PC-3 (cell line): ENCODE results near the gene ELMOD1.

Source experiments
- CTCF ChIP-seq: fragments of 300-600 bp; sonication (generic); conservative IDR thresholded peaks from 2 replicates; pipeline ENCODE4 v1.5.1; 2017; ENCODE audit warnings: antibody characterized with exemption, low read depth, mild to moderate bottlenecking, low read length
- EZH2 ChIP-seq: fragments of 300-600 bp; sonication (generic); IDR thresholded peaks from one replicate; pipeline ENCODE4 v1.6.1; 2017; ENCODE audit warnings: antibody characterized with exemption, mild to moderate bottlenecking, low read length; ENCODE audit not compliant: unreplicated experiment
- EZH2phosphoT487 ChIP-seq: fragments of 300-600 bp; sonication (generic); IDR thresholded peaks from 2 replicates; pipeline ENCODE4 v1.6.1; 2018; ENCODE audit warnings: mild to moderate bottlenecking, antibody characterized with exemption, low read length, borderline replicate concordance

DNA sequence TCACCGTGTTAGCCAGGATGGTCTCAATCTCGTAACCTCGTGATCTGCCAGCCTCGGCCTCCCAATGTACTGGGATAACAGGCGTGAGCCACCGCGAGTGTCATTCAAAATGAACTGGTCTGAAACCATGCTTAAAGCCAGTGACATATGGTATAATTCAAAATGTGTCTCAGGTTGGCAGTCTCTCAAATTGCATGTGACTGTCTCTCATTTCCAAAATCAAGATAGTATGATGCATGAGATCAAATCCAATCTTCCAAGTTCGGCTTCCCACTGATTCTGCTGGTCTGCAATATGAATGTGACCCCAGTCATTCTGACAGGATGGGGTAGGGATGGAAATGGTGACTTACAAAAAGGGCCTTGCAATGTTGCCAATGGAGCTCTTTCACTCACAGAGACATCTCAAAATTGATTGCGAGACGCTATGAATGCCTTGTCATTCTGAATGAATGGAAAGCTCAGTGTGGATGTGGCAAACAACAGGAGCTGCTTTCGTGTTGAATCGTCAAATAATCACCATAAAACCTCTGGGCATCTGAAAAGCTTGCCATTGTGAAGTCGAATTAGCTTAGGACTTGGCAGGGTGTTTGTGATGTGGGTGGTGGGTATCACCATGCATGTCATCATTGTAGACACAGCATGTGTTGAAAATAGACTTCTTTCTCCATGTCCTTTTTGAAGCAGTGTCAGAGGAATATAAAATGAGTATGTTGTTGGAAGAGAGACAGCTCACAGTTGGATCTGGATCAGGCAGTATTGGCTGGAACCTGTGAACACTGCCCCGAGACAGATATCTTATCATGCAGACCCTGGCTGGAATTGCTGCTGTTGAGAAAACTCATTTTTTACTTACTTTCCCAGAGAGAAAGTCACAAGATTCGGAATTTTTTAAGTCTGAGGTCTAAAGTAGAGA, 108.7 kb downstream of the ELMOD1 start:
- TF ChIP-seq CTCF = no peak
- no peak for TF ChIP-seq EZH2phosphoT487
- no peak for TF ChIP-seq EZH2
